ENCODE data around the gene VTN. TPM values are rescaled to one million over a fixed set of nuclear protein-coding genes. Genes with fewer than 3 reads are reported as not detected.

Gene VTN
- total and polyA plus RNA-seq, 2 experiments from 2014 or later, result 0.34 TPM; not detected in 1

DNA sequence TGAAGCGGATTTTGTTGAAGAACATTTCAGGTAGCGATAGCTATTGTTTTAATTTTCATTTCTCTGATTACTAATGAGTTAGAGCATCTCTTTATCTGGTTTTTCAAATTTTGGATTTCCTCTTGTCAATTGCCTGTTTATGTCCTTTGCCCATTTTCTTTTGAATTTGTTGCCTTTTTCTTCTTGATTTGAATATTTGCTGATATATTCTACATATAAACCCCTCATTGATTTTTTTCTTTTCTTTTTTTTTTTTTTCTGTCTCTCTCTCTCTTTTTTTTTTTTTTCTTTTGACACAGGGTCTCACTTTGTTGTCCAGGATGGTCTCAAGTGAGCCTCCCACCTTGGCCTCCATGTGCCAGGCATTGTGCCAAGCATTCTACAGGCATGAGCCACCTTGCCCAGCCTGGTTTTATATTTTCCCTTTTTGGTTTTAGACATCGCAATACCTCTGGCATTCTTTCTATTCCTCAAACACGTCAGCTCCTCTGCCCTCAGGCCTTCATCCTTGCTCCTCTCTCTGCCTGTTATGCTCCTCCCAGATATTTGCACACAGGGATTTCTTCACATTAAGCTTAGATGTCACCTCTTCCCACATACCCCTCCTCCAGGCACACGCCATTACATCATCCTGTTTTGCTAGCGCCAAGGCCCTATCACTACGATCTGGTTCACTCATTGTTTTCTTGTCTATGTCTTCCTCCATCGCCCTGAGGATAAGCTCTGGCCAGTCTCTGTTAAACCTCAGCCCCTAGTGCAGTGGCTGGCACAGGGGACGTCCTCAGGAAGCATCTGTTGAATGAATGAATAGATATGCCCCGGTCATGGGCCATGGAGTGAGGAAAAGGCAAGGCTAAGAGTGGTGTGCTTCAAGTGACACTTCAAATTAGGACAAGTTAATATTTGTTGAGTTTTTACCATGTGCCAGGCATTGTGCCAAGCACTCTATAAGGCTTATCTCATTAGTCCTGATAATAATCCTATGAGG is 10.0 kb upstream of the VTN start:
- Histone ChIP-seq H3K4me1 (ENCODE audit: insufficient read depth) (peaks cover 6% of the 10 kb centered on the region), H2AFZ (no peak overlapping the region), H3K27ac (no peak overlapping the region), H3K9me3 (ENCODE audit: low read depth) (no peaks in the 10 kb centered on the region), H3F3A (ENCODE audit: insufficient read depth) (no peaks in the 10 kb centered on the region), H3K27me3 (replicated peaks; ENCODE audit: insufficient read depth) (no peaks in the 10 kb centered on the region), H3K9me2 (ENCODE audit: insufficient read depth) (no peaks in the 10 kb centered on the region), H3K9ac (no peak overlapping the region), H3K4me2 (ENCODE audit: unreplicated experiment) (no peak overlapping the region), H3K36me3 (ENCODE audit: low read depth) (no peaks in the 10 kb centered on the region), H3K4me3 (no peak overlapping the region), H4K20me1 (ENCODE audit: insufficient read depth) (no peaks in the 10 kb centered on the region), H3K79me2 (ENCODE audit: insufficient read depth) (no peaks in the 10 kb centered on the region)
- TF ChIP-seq EZH2phosphoT487 (IDR thresholded peaks at IDR 0.05; ENCODE audit: insufficient read depth, low read depth), result no peak
- TF ChIP-seq EZH2 (IDR thresholded peaks at IDR 0.05; ENCODE audit: insufficient read depth, poor library complexity, severe bottlenecking), result no peak
- in situ Hi-C loops (cut with MboI), result no loop called here
- 86% methylated on average over 10 of the region's 10 CpGs for WGBS, 2 experiments (ENCODE audit: low coverage in 1 of 2, low lambda C conversion rate in 2 of 2, missing lambda C conversion rate in 2 of 2)
- DNase-seq, result peak; percentile 60

DNA sequence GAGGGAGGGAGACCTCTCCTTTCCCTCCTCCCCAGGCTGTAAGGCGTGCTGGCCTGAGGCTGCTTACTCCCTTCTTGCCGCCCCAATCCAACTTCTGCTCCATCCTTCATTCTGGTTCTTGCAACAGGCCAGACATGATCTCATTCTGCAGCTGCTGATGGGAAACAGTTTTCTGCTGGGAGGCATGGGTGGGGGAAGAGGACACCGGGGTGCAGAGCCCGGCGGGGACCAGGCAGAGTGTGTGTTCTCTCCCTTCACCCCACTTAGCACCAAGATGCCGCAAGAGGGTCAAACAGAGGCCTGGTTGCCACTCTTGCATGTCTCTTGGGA is 2.8 kb upstream of the VTN start:
- TF ChIP-seq EZH2phosphoT487 (IDR thresholded peaks at IDR 0.05; ENCODE audit: insufficient read depth, low read depth) (no peak), EZH2 (IDR thresholded peaks at IDR 0.05; ENCODE audit: insufficient read depth, poor library complexity, severe bottlenecking) (no peak)
- Histone ChIP-seq H3K9me3 (ENCODE audit: low read depth) (no peaks in the 10 kb centered on the region), H3F3A (ENCODE audit: insufficient read depth) (peaks cover 16% of the 10 kb centered on the region), H3K27ac (no peak overlapping the region), H3K27me3 (replicated peaks; ENCODE audit: insufficient read depth) (no peaks in the 10 kb centered on the region), H3K79me2 (ENCODE audit: insufficient read depth) (peaks cover 16% of the 10 kb centered on the region), H3K4me3 (peak overlapping the region; percentile 65), H3K4me1 (ENCODE audit: insufficient read depth) (peaks cover 6% of the 10 kb centered on the region), H3K9me2 (ENCODE audit: insufficient read depth) (no peaks in the 10 kb centered on the region), H4K20me1 (ENCODE audit: insufficient read depth) (no peaks in the 10 kb centered on the region), H3K36me3 (ENCODE audit: low read depth) (no peaks in the 10 kb centered on the region), H3K9ac (no peak overlapping the region), H2AFZ (no peak overlapping the region), H3K4me2 (ENCODE audit: unreplicated experiment) (peak overlapping the region; percentile 61)
- DNase-seq, result peak; percentile 13
- 73 to 100% methylated on average over 3 to 6 of the region's 6 CpGs for WGBS, 2 experiments (ENCODE audit: low coverage in 1 of 2, low lambda C conversion rate in 2 of 2, missing lambda C conversion rate in 2 of 2)
- in situ Hi-C loops (cut with MboI), result no loop called here

DNA sequence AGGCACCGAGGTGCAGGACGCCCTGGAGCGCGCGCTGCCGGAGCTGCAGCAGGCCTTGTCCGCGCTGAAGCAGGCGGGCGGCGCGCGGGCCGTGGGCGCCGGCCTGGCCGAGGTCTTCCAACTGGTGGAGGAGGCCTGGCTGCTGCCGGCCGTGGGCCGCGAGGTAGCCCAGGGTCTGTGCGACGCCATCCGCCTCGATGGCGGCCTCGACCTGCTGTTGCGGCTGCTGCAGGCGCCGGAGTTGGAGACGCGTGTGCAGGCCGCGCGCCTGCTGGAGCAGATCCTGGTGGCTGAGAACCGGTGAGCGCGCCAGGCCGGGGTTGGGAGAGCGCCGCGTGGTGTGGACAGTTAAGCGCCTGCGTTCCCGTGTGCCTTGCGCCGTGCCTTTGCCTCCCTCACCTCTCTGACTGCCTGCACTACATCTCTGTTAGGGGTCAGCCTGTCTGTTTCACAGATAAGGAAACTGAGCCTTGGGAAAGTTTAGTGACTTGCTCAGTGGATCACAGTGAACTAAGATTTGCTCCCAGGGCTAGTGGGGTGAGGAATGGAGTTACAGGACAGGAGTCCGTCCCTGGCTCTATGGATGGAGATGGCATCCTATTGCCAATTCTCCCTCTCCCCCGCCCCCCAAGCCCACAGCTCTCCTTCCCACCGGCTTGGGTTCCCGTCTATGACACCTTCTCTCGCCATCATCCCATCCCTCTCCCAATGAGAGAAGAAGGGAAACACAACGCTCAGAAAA is 2.3 kb upstream of the VTN start:
- 7 to 10% methylated on average over 33 to 50 of the region's 53 CpGs for WGBS, 2 experiments (ENCODE audit: low coverage in 1 of 2, low lambda C conversion rate in 2 of 2, missing lambda C conversion rate in 2 of 2)
- H3K79me2 ChIP-seq (ENCODE audit: insufficient read depth), result peaks cover 16% of the 10 kb centered on the region
- no peaks in the 10 kb centered on the region for H3K9me2 ChIP-seq (ENCODE audit: insufficient read depth)
- peak overlapping the region; percentile 61 for H3K4me2 ChIP-seq (ENCODE audit: unreplicated experiment)
- in situ Hi-C loops (cut with MboI), result no loop called here
- peaks cover 16% of the 10 kb centered on the region for H3F3A ChIP-seq (ENCODE audit: insufficient read depth)
- no peak for TF ChIP-seq EZH2phosphoT487 (IDR thresholded peaks at IDR 0.05; ENCODE audit: insufficient read depth, low read depth)
- TF ChIP-seq EZH2 (IDR thresholded peaks at IDR 0.05; ENCODE audit: insufficient read depth, poor library complexity, severe bottlenecking), result no peak
- DNase-seq, result peak; percentile 69
- H3K27me3 ChIP-seq (replicated peaks; ENCODE audit: insufficient read depth), result no peaks in the 10 kb centered on the region
- no peak overlapping the region for H3K27ac ChIP-seq
- peak overlapping the region; percentile 71 for H2AFZ ChIP-seq
- peak overlapping the region; percentile 65 for H3K4me3 ChIP-seq
- peak overlapping the region; percentile 58 for H3K9ac ChIP-seq
- no peaks in the 10 kb centered on the region for H3K9me3 ChIP-seq (ENCODE audit: low read depth)
- no peaks in the 10 kb centered on the region for H3K36me3 ChIP-seq (ENCODE audit: low read depth)
- H3K4me1 ChIP-seq (ENCODE audit: insufficient read depth), result peaks cover 6% of the 10 kb centered on the region
- H4K20me1 ChIP-seq (ENCODE audit: insufficient read depth), result no peaks in the 10 kb centered on the region

All from GM23248 (cell line).